GM18511 (cell line): ENCODE data around the gene TTLL3.
A peak's percentile ranks its signal among the peaks of the same experiment; 100 is the strongest.

ENCODE experiments used
- ATAC-seq: cut with Tn5 transposase; IDR thresholded peaks from one replicate; pipeline ENCODE4 v1.9.1; 2021; ENCODE audit warnings: mild to moderate bottlenecking, moderate library complexity; ENCODE audit not compliant: unreplicated experiment

TTLL3 gene

DNA sequence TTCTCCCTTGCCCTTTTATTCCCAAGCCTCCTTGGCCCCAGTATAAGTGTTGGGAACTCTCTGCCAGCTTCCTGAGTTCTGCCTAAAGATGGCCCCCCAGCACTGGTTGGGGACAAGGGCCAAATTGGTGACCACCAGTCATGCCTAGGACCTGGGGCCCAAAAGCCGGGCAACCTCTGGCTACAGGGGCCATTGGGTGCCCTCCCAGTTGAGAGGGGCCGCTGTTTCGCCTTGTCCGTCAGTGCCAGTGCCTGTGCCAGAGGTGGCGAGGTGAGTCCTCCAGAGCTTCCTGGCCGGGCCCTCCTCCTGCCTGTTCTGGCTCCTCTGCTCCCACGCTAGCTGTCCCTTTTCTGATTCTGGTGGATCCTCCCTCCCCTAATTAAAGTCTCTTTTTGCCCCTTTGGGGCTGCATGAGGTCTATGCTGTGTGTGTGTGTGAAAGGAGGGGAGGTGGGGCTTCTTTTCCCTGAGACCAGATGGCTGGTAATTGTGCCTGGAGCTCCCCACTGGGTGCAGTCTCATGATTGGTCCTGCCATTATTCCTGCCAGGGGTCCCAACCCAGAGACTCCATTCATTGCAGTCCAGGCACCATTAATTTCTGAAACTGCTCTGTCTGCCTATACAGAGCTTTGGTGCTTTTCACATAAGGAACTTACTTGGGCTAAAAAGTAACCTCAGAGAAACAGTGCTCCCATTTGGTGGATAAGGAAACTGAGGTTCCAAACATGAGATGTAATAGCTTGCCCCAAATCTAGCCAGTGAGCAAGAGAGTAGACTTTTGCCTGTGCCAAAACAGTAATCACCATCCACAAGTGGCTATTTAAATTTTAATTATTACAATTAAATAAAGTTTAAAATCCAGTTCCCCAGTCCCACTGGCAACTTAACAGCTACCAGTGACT, 3.1 kb upstream of the TTLL3 start:
- ATAC-seq, result no peak

DNA sequence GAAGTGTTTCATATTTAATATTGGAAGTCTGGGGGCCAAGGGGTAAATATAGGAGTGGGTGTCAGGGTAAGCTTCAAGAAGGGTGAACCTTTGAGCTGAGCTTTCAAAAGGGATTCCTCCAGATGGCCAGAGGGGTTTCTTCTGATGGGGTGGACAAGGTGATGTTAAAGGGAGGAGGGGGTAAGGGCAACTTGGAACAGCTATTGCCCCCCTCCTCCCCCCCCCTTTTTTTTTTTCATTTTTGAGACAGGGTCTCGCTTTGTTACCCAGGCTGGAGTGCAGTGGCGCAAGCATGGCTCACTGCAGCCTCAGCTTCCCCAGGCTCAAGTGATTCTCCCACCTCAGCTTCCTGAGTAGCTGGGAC, 2.1 kb upstream of the TTLL3 start:
- no peak for ATAC-seq

DNA sequence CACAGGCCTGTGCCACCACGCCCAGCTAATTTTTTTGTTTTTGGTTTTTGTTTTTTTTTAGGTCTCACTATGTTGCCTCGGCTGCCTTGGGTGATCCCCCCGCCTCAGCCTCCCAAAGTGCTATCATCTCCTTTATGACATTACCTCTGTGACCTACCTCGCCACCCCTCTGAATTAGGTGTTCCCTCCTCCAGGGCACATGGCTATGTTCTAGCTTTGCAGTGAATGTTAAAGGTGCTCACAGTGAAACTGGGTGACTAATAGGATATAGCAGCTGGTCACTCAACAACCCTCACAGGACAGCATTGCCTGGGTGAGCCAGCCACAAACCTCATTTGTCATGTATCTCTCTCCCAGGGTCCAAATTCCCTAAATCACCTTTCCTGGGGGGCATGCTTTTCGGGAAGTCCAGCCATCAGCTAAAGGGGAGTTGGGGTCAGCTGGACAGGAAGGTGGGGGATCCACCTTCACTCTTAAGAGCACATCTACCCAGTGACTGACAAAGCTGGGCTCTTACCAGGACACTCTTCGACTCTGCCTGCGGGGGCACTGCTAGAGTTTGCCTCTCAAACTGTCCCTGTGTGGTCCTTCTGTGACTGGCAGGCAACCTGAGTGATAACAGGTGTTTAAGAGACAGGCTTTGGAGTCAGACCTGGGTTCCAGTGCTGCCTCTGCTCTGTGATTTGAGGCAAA, 1.6 kb upstream of the TTLL3 start:
- peak; percentile 60 for ATAC-seq

DNA sequence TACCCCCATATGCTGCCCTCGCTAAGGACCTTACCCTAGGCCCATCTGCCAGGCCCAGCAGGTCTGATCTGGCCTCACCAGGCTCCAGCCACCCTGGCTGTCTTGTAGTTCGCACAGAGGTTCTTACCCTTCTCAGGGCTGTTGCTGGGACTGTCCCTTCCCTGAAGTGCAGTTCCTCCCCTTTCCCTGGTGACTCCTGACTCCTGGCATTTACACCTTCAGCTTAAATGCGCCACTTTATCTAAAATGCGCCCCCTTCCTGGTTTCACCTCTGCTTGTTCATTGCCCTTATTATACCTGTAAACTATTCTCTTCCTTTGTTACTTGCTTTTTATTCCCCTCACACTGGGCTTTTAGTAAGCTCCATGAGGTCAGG, 835 bp upstream of the TTLL3 start:
- ATAC-seq, result peak; percentile 25

DNA sequence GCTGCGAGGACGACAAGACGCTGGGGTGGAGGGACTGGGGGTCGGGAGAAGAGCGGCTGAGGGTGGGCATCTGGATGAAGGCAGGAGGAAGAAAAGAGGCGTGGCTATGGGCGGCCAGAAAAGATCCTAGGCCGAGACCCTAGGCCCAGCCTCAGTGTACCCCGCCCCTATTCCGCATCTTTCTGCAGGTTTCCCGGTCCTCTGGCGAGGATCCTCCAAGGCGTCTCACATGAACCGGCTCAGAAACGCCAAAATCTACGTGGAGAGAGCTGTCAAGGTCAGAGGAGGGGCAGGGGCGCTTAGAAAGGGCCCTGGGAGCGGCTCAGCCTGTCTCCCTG, 340 bp downstream of the TTLL3 start:
- no peak for ATAC-seq

DNA sequence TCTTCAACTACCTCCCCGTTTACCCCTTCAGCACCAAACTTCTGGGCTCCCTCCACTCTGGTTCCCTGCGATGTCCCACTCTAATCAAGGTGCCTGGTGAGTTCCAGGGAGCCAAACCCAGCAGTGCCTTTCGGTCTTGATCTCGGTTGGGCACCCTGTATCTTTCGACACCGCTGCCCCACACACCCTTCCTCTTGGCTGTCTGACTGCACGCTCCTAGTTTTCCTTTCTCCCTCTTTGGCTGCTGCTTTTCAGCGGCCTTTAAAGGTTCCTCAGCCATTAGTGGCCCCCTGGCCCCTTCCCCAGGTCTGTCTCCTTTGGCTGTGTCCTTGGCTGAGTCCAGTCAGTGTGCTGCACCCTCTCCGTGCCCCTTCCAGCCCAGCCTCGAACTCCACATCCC, 784 bp downstream of the TTLL3 start:
- ATAC-seq, result no peak

DNA sequence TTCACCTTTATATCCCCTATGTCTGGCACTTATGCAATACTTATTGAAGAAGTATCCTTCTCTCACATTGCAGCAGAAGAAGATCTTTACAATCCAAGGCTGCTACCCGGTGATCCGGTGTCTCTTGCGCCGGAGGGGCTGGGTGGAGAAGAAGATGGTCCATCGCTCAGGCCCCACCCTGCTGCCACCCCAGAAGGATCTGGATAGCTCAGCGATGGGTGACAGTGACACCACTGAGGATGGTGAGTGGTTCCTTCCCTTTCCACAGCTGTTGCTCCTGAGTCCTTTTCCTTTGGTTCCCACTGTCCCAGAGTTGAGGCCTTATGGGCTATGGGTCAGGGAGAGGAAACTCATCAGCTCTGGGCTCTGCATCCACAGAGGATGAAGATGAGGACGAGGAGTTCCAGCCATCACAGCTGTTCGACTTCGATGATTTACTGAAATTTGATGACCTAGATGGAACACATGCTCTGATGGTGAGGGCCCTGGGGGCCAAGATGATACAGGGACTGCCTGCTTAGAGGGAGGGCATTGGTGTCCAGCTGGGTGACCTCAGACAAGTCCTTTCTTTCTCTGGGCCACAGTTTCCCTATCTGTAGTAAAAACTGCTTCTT, 2.9 kb downstream of the TTLL3 start:
- no peak for ATAC-seq

DNA sequence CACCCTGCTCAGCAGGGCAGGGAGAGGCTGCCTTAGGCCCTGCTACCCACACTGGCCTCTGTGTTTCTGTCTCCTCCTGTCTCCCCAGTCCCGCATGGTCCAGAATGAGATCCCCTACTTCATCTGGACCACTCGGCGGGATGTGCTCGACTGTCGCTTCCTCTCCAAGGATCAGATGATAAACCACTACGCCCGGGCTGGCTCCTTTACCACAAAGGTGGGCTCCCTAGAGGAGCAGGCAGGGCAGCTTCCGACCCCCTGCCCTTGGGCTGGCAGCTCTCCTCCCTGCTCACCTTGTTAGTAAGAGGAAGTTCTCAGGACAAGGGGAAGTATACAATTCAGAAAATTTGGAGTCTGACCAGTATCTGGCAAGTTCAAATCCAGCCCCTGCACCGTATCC, 5.9 kb downstream of the TTLL3 start:
- ATAC-seq, result no peak

DNA sequence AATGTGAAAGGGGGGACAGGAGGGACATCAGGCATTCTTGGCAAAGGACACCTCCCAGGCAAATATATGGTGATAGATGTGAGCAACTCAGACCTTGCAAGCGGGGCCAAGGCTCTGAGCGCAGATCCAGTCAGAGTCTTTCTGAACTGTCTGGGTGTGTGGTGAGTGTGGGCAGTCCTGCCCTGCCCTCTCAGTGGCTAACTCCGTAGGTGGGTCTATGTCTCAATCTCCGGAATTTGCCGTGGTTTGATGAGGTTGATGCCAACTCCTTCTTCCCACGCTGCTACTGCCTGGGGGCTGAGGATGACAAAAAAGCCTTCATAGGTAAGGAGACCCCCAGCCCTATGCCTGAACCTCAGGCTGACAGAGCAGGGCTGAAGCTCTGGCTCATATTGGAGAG, 7.4 kb downstream of the TTLL3 start:
- no peak for ATAC-seq

DNA sequence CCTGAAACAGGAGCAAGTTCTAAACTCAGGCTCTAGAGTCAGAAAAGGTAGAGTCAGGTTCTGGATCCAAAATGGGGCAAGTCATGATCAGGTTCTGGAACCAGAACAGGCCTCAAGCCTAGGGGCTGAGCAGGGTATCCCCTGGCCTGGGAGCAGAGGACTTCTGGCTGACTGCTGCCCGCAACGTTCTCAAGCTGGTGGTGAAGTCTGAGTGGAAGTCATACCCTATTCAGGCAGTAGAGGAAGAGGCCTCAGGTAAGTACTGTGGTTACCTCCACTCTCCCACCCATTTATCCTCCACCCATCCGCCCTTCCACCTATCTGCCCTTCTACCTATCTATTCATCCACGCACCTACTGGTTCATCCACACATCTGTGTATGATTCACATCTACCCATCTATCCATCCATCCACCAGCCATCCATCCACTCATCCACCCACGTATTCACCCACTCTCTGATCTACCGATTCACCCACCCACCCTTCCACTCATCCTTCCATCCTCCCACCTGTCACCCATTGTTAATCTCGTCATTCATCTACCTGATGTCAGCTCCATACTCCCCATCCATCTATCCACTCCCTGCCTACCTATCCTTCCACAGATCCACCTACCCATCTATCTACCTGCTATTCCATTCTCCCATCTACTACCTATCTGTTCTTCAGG, 8.7 kb downstream of the TTLL3 start:
- no peak for ATAC-seq

DNA sequence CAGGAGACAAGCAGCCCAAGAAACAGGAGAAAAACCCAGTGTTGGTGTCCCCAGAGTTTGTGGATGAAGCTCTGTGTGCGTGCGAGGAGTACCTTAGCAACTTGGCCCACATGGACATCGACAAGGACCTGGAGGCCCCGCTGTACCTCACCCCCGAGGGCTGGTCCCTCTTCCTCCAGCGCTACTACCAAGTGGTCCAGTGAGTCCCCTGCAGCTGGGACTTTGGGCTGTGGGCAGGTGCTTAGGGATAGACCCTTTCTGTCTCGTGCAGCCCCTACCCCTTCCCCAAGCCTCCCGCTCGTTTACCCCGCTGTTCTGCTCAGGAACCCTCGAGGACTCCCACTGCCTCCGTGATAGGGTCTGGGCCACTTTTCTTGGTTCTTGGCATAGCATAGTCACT, 10.5 kb downstream of the TTLL3 start:
- no peak for ATAC-seq

DNA sequence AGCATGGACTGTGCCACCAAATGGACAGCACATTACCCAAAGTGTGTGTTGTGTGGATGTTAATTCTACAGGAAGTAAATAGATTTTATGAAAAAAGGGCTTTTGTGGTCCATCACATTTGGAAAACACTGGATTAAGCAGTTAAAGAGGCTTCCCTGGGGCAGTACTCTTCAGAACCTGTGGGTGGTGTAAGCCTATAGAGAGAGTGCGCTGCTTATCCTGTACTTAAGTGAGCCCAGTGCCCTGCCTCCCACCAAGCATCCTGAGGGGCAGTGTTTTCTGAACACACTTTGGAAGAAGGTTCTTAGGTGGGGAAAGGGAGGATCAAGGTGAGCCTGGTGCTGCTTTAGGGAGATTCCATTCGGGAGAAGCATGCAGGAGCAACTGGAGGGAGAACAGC, 10.9 kb downstream of the TTLL3 start:
- ATAC-seq, result no peak

DNA sequence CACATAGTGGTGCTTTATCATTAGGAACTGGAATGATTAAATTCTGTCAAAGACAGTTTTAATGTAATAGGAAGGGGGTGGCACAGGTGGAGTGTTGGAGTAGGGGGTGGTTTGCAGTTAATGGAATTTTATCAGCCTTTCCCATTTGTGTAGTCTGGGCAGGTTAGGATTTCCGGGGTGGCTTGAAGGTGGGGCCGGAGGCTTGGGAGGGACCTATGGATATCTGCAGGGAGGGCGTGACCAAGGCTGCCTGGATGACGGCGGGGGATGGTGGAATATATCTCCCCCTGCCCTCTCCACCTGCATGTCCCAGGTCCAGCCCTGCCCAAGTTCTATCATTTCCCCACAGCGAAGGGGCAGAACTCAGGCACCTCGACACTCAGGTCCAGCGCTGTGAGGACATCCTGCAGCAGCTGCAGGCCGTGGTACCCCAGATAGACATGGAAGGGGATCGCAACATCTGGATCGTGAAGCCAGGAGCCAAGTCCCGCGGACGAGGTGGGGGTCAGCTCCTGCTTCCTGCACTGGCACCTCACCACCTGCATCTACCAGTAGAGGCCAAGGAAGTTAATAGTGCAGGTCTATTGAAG, 15.5 kb downstream of the TTLL3 start:
- no peak for ATAC-seq

DNA sequence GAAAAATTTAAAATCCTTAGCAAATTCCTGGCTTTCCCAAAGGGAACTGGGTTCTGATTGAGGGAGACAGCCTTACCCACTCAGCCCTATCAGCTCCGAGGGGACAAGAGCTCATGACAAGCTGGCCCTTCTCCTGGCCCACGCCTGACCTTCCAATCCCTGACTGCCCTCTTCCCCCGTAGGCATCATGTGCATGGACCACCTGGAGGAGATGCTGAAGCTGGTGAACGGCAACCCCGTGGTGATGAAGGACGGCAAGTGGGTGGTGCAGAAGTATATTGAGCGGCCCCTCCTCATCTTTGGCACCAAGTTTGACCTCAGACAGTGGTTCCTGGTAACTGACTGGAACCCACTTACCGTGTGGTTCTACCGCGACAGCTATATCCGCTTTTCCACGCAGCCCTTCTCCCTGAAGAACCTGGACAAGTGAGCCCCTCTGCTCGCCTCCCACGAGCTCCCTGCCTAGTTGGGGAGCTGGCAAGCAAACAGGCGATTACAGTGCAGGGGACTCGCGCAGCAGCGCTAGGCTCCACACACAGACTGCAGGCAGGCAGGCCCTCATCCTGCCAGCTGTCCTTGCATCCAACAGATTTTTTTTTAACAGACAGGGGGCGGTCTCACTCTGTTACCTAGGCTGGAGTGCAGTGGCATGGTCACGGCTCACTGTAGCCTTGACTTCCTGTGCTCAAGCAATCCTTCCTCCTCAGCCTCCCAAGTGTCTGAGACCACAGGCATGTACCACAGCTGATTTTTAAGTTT, 16.9 kb downstream of the TTLL3 start:
- no peak for ATAC-seq

DNA sequence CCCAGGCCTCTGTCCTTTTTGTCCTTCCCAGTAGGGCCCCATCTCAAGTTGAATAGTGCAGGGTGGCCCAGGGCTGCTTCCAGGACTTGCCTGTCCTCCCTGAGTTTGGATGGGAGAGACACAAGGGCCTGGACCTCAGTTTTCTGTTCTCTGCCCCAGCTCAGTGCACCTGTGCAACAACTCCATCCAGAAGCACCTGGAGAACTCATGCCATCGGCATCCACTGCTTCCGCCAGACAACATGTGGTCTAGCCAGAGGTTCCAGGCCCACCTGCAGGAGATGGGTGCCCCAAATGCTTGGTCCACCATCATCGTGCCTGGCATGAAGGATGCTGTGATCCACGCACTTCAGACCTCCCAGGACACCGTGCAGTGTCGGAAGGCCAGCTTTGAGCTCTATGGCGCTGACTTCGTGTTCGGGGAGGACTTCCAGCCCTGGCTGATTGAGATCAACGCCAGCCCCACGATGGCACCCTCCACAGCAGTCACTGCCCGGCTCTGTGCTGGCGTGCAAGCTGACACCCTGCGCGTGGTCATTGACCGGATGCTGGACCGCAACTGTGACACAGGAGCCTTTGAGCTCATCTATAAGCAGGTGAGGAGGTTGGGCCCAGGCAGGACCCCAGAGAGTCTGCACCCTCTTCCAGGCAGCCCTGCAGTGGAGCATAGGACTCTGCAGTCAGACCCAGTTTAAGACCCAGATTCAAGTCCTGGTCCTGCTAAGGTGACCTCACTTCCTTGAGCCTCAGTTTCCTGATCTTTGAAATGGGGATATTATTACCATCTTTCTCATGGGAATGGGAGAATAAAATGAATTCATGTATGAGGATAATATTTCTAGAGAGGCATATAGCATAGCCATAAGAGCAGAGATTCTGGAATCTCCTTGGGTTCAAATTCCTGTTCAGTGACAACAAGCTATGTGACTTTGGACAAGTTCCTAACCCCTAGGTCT, 19.0 kb downstream of the TTLL3 start:
- no peak for ATAC-seq

DNA sequence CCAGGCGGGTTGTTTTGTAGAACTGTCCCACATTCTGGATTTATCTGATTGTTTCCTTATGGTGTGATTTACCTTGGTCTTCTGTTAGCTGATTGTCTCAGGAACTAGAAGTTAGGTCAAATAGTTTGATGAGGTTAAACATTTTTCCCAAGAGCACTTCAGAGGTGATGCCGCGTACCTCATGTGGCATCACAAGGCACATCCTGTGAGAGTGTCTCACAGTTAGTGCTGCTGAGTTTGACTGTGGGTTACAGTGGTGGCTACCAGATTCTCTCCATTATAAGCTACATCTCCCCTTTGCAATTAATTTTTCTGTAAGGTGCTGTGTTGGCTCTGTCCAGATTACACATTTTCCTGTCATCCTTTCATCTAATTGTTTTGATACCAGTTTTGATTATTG, 21.2 kb downstream of the TTLL3 start:
- ATAC-seq, result no peak

DNA sequence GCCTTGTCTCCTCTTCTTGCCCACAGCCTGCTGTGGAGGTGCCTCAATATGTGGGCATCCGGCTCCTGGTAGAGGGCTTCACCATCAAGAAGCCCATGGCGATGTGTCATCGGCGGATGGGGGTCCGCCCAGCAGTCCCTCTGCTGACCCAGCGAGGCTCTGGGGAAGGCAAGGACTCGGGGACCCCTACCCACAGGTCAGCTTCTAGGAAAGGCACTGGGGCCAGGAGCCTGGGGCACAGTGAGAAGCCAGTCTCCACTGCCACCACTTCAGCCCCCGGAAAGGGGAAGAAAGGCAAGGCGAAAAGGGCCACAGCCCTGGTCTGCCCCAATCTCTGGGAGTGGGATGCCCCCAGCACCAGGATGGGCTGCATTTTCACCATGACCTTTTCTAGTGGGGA, 23.0 kb downstream of the TTLL3 start:
- ATAC-seq, result no peak

DNA sequence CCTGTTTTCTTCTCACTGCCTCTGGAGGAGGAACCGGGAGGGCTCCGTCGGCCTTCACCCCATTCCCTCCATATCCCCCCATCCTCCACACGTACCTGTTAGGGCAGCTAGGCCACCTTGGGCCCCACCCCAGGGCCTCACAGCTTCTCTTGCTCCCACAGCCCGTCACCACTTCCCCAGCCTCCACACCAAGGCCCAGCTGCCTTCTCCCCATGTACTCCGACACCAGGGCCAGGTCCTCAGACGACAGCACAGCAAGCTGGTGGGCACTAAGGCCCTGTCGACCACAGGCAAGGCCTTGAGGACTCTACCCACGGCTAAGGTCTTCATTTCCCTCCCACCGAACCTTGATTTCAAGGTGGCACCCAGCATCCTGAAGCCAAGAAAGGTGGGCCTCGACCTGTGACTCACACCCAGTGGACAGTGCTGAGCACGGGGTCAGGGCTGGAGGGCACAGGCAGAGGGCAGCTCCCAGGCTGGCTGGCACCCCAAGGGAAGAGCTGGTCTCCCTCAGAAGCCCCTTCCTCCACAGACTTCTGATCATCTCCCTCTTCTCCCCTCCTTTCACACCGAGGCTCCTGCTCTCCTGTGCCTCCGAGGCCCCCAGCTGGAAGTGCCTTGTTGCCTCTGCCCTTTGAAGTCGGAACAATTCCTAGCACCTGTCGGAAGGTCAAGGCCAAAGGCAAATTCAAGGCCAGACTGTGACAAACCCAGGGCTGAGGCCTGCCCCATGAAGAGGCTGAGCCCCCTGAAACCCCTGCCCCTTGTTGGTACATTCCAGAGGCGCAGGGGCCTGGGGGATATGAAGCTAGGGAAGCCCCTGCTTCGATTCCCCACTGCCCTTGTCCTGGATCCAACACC, 24.7 kb downstream of the TTLL3 start:
- no peak for ATAC-seq
